Measurements from ENCODE around the gene COL25A1.
"Not testable (repeated sequence)": the region's sequence is repeated elsewhere in the genome, so short reads cannot be mapped to it uniquely, and the experiment has no call there.

COL25A1 gene

DNA sequence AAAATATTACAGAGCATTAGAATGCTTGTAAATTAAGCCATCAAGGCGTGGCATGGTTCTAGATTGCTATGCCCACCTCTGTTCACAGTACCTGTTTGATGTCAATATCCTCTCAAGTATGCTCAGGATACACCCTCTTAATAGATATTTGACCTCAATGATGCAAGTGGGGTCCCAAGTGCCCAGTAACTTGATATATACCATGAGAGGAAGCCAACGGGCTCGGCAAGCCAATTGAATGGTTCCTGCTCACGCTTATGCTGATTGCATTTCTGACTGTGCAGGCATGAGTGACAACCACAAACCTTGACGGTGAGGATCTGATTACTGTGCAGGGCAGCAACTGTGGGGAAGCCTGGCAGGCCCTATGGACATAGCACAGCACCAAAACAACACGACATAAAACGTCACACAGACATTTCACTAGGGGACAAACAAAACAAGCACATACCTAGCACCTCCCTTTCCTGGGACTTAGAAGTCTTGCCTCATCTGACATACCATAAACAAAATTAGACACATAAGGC lies 360.5 kb downstream of the COL25A1 start:
- no peak for DNase-seq

GRCh38 chr4:108940634-108941033 lies 361.8 kb downstream of the COL25A1 start:
- no peak for DNase-seq

DNA sequence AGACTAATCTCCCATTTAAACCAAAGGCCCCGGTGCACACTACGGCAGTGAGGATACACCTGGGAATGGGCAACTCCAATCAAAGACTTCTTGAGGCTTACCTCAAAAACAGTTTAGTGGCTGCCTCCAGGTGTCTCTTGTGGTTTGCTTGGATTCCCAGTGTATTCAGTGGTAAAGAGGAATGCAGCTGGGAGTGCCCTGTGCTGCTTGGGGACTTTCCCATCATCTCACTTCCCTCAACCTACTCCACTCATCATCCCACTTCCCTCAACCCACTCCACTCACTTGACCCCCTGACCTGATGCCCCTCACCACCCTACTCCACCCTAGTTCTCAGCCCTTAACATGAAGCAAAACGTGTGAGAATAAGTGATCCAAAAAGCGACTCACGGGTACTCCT lies 362.3 kb downstream of the COL25A1 start:
- no peak for DNase-seq

DNA sequence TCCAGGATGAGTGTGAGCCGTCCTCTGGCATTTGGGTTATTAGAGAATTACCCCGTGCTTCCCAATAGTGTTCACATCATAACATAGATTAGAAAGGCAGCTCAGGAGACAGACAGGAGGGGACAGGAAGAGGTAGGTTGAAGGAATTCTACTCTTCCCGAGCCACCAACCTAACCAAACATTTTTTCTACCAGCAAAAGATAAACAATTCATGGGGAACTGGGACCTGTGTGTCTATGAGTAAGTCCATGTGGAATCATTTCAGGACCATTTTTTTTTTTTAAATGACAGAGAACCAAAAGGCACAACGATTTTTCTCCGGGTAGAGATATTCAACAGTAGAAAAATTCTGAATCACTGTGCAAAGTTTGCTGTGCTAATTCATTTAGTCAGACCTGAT lies 365.4 kb downstream of the COL25A1 start:
- DNase-seq = no peak

- not testable (repeated sequence) for DNase-seq
Observed at GRCh38 chr4:108933925-108934324, 368.5 kb downstream of the COL25A1 start.

DNA sequence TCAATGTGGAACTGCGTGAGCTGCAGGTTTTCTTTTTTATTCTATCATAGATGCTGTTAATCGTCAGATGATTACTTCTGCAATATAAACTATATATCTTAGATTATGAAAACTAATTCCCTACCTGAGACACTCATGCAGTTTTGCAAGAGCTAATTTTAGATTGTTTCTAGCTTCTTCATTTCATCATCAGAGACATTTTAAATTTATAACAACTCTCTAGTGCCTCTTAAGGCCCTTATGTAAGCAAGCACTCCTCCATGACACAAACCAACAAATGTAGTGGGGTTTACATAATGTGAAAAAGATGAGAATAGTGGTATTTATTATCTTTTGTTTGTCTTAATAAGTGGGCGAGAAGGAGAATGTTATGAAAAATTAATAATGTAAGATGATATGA lies 369.4 kb downstream of the COL25A1 start:
- no peak for DNase-seq

GRCh38 chr4:108931926-108932325 lies 370.5 kb downstream of the COL25A1 start:
- DNase-seq = no peak

DNA sequence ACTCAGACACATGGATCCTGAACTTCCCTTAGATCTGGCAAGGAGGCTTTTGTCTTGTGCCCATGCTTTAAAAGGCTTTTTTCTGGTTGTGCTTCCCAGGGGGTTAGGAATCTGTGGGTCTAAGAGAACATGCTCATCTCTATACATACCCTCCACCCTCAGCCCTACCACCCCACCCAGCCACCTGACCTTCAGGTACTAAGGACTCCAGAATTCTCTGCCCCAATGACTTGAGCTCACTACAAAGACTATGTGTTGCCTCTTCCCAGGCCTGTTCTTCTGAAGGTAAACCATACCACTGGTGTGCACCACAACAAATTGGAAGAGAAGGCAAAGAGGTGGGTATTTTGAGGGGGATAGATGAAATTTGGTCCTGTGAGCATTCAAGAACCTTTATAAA lies 372.3 kb downstream of the COL25A1 start:
- DNase-seq = no peak

DNA sequence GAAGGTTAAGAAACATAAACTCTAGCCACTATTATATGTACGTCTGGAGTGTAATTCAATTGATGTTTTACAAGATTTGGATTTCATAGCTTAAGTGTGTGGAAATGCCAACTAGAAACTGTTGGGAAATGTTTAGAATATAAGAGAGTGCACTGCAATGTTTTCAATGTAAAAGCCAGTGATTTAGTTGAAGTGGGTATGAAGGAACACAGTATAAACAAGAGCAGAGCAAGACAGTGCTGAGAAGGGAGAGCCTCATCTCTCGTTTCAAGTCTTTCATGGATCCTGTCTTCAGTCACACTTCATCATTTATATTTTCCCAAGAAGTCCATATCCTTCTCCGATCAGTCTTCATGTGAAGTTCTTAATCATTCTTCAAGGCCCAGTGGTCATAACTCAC lies 375.7 kb downstream of the COL25A1 start:
- DNase-seq = no peak

GRCh38 chr4:108926061-108926460 lies 376.4 kb downstream of the COL25A1 start:
- no peak for DNase-seq

DNA sequence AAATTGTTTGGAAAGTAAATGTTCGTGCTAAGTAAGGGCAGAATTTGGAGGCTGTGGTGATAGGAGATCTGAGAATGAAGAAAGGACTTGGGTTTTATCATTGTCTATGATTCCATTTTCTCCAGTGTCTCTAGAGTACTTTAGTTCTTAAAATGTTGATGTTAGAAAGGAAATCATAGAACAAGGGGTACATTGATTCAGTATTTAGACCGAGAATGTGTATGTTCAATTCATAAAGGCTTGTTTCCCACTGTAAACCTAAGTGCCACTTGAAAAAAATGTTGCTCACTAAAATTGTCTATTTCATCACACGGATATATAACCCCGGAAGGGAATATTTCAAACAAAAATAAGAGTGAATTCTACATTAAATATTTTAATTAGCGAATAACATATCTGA lies 380.3 kb downstream of the COL25A1 start:
- DNase-seq = no peak

DNA sequence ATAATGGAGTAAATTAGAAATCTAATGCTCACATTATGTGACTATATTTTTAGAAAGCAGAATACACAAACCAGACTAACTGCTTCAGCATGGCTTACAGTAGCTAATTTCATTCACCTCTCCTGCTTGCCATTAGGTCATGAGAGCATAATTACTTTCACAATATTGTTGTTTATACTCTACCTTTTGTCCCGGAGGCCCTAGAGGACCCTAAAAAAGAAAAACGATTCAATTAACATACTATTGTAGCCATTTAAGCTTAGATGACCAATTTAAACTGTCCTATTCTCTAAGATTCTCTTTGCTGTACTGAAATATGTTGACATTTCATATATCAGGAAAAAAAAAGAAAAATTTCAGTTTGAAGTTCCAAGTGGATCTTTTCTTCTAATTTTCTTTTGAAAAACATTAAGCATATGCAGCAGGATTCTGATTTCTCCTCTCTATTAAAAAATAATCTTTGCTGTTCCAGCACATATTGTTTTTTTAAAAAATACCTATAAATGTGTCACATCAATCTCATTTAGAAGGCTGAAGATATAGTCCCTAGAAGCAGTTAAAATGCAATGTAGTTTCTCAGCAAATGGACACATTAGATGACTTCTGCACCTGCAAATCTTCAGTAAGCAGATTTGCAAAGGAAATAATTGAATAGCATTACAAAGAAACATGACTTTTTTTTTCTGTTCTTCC lies 381.9 kb downstream of the COL25A1 start:
- DNase-seq = no peak

DNA sequence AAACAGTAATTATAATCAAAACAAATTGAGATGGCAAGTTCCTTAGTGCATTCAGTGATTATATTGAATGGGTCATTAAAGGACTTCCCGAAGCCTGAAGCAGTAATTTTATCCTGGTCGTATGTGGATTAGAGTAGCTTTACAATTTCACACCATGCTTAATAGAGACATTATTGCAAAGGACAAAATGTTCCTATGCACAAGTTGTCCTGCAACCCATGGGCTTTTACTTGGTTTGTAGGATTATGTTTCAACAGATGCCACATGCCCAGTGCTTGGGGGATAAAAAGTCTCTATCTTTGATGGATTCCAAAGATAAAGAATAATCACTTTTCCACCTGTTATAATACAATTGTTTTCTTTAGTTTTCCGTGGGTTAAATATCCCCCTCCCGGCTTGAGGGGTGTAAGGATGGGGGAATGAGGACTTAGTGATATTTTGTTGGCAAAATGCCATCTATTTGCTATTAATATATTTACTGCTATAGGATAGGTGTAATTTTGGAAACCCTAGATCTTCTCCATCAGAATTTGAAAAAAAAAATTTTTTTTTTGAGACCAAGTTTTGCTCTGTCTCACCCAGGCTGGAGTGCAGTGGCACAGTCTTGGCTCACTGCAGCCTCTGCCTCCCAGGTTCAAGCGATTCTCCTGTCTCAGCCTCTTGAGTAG lies 383.1 kb downstream of the COL25A1 start:
- DNase-seq = no peak

DNA sequence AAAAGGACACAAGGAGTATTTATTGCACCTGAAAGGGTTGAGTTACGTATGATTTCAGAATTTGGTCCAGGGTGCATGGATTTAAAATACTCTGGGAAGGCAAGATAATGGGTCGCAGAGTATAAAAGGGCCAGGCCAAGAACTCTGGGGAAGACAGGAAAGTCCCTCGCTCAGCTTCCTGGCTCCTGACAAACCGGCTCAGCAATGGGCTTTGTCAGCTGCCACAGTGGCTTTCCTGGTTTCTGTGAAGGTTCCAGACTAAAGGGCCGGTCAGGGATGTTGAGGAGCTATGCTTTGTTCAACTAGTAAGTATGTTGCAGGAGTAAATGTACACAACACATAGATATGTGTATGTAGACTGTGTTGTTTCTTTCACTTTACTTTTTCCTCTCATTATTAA lies 385.2 kb downstream of the COL25A1 start:
- no peak for DNase-seq

- no peak for DNase-seq
Observed at GRCh38 chr4:108916638-108917037, 385.8 kb downstream of the COL25A1 start.

DNA sequence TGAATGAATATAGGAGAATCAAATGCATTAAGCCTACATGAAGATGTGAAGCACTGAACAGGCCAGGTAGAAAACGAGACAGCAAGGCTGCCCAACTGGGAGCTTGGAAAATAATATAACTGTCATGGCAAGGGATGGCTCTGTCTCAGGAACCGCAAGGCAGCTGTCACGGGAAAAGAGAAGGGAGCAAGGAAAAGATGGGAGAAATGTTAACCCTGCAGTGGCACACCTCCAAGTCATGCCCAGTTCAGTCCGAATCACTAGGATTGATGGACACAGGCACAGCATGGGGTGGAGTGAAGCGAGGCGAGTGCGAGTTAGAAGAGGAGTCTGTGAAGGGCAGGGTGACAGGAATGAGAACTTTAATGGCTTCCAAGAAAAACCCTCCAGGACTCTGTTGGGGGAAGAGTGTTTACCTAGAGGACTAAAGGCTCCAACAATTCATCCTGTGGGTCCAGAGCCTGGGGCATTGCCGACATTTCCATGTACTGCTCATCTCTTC lies 395.5 kb downstream of the COL25A1 start:
- DNase-seq = no peak

- no peak for DNase-seq
Observed at GRCh38 chr4:108906006-108906405, 396.5 kb downstream of the COL25A1 start.

GRCh38 chr4:108903464-108904221 lies 398.8 kb downstream of the COL25A1 start:
- no peak for DNase-seq

GRCh38 chr4:108902769-108903168 lies 399.7 kb downstream of the COL25A1 start:
- DNase-seq = no peak

GRCh38 chr4:108901291-108901690 lies 401.2 kb downstream of the COL25A1 start:
- no peak for DNase-seq

DNA sequence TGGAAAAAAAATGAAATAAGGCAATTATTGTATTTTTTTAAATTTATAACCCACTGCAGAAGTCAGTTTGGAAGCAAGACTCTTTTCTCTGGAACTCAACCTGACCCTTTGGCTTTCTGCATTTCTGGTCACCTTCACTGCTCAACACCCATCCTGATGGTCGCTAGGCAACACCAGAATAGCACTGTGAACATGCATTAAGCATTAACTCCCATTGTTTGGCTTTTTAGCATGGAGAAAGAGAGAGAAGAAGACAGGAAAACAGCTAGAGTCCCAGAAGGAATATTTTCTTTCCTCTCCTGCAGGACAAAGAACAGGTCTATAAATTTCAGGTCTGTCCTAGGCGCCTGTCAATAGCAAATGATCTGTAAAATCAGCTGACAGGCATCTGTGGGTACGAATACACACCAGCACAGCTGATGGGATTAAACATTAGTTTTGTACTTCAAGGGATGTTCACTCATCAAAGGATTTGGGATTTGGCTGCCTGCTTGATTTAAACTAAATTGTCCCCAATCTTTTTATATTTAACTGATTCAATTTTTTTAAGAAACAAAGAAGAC lies 402.4 kb downstream of the COL25A1 start:
- DNase-seq = no peak

DNA sequence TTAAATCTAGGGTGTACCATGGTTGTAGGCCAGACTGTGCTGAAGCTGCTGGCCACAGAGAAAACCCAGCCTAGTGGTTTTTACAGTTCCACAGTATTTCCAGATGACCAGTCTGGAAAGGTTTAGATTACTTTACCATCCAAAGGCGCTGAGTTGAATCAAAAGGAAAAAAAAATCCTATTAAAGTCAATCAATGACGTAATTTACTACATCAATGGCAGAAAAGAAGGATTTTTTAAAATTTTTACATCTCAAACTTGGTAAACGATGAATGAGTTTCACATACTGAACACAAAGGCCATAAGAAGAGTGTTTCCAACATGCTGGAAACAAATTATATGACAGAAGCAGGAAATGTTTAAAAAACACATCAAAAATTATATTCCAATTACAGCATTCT lies 409.0 kb downstream of the COL25A1 start:
- DNase-seq = no peak

GRCh38 chr4:108891896-108892590 lies 410.4 kb downstream of the COL25A1 start:
- DNase-seq = no peak

All from left hindlimb (tissue), 1 donor.